A549 (cell line): ENCODE results near the gene RABGAP1L.

Source experiments
- CBX2 ChIP-seq: fragments of 200-600 bp; sonication (generic); IDR thresholded peaks from 2 replicates; pipeline ENCODE4 v1.6.1; 2016; ENCODE audit warnings: low read depth, mild to moderate bottlenecking, borderline replicate concordance
- CEBPB ChIP-seq, 2 experiments: fragments of >200 bp in 1 of 2; sonication (Bioruptor Twin) in 1 of 2; formaldehyde crosslinking in 1 of 2; IDR thresholded peaks; 2 replicates each; pipeline ENCODE4 v1.6.1; 2012 to 2016
- CTCF ChIP-seq: fragments of >200 bp; sonication (Bioruptor Twin); formaldehyde crosslinking; IDR thresholded peaks from 3 replicates; pipeline ENCODE4 v1.5.1; 2016
- EP300 ChIP-seq, 2 experiments: fragments of >200 bp; sonication (Bioruptor Twin); formaldehyde crosslinking; IDR thresholded peaks; 2 replicates in 1 of 2; 3 replicates in 1 of 2; pipeline ENCODE4 v1.6.1; 2016 to 2017
- MAX ChIP-seq: IDR thresholded peaks from 2 replicates; pipeline ENCODE4 v1.6.1; 2012
- MAZ ChIP-seq: fragments of 150-350 bp; IDR thresholded peaks from 2 replicates; pipeline ENCODE4 v1.6.1; 2014; ENCODE audit warnings: antibody characterized with exemption, low read depth, low read length, borderline replicate concordance
- PBX3 ChIP-seq: IDR thresholded peaks from 2 replicates; pipeline ENCODE4 v1.6.1; 2012
- PHF8 ChIP-seq: fragments of 200-600 bp; sonication (generic); IDR thresholded peaks from 2 replicates; pipeline ENCODE4 v1.6.1; 2016; ENCODE audit warnings: low read depth, mild to moderate bottlenecking, antibody characterized with exemption, moderate library complexity, borderline replicate concordance
- POLR2A ChIP-seq: IDR thresholded peaks from 2 replicates; pipeline ENCODE4 v1.6.1; 2012; ENCODE audit warnings: mild to moderate bottlenecking, low read length
- RARB ChIP-seq: fragments of 250-450 bp; sonication (Bioruptor Pico); IDR thresholded peaks from 2 replicates; pipeline ENCODE4 v1.8.0; 2021; ENCODE audit warnings: mild to moderate bottlenecking, moderate library complexity
- SMC3 ChIP-seq: fragments of >200 bp; sonication (Bioruptor Twin); formaldehyde crosslinking; IDR thresholded peaks from 3 replicates; pipeline ENCODE4 v1.6.1; 2018; ENCODE audit warnings: inconsistent platforms
- SREBF2 ChIP-seq: fragments of 450-650 bp; IDR thresholded peaks from 2 replicates; pipeline ENCODE4 v1.6.1; 2014; ENCODE audit warnings: mild to moderate bottlenecking, moderate library complexity
- TFCP2L1 ChIP-seq: fragments of 250-450 bp; sonication (Bioruptor Pico); IDR thresholded peaks from 2 replicates; pipeline ENCODE4 v1.5.0; 2021; ENCODE audit warnings: mild to moderate bottlenecking
- ZC3H11A ChIP-seq: fragments of 450-650 bp; IDR thresholded peaks from 2 replicates; pipeline ENCODE4 v1.6.1; 2014; ENCODE audit warnings: antibody characterized with exemption, mild to moderate bottlenecking

GRCh38 chr1:174928541-174928940 lies 769.2 kb downstream of the RABGAP1L start:
- TF ChIP-seq POLR2A = no peak
- no peak for TF ChIP-seq CTCF
- no peak for TF ChIP-seq PHF8
- TF ChIP-seq RARB (CRISPR knock-in tag) = no peak
- no peak for TF ChIP-seq MAZ
- no peak for TF ChIP-seq CBX2
- TF ChIP-seq MAX = no peak
- TF ChIP-seq SMC3 = no peak
- TF ChIP-seq ZC3H11A = no peak
- no peak for TF ChIP-seq PBX3
- TF ChIP-seq SREBF2 = no peak
- no peak for TF ChIP-seq TFCP2L1 (CRISPR knock-in tag)
- TF ChIP-seq CEBPB (IDR thresholded peaks at IDR 0.05) = no peak
- TF ChIP-seq EP300 (IDR thresholded peaks at IDR 0.05) = no peak
